ENCODE measurements around the gene ILDR1. TPM values are rescaled to one million over a fixed set of nuclear protein-coding genes. Genes with fewer than 3 reads are reported as not detected.

The ILDR1 gene
- total RNA-seq, 2 donors from 2014 or later, result not detected

GRCh38 chr3:121980450-121980796 is 41.6 kb downstream of the ILDR1 start:
- Mint-ChIP-seq H3K27ac (no peak overlapping the region), H3K36me3 (peaks cover 6 to 19% of the 10 kb centered on the region in 2 donors), H3K9me3 (peaks cover 8 to 20% of the 10 kb centered on the region in 2 donors)
- ATAC-seq, result no peak
- no peak for DNase-seq (ENCODE audit: low spot score in 2 of 2)

- Mint-ChIP-seq H3K9me3 (peaks cover 4 to 15% of the 10 kb centered on the region in 2 donors), H3K27ac (no peak overlapping the region), H3K36me3 (peaks cover 6 to 19% of the 10 kb centered on the region in 2 donors)
- ATAC-seq, result no peak
- DNase-seq (ENCODE audit: low spot score in 2 of 2), result no peak
Observed at GRCh38 chr3:121979734-121980449, 42.2 kb downstream of the ILDR1 start.

GRCh38 chr3:121979246-121979645 is 42.8 kb downstream of the ILDR1 start:
- Mint-ChIP-seq H3K36me3 (peaks cover 2 to 14% of the 10 kb centered on the region in 2 donors), H3K9me3 (peaks cover under 1 to 11% of the 10 kb centered on the region in 2 donors), H3K27ac (no peak overlapping the region)
- ATAC-seq (no peak), DNase-seq (ENCODE audit: low spot score in 2 of 2) (no peak)

GRCh38 chr3:121976727-121977126 is 45.3 kb downstream of the ILDR1 start:
- no peaks in the 10 kb centered on the region for H3K9me3 Mint-ChIP-seq

GRCh38 chr3:121975702-121976302 is 46.2 kb downstream of the ILDR1 start:
- Mint-ChIP-seq H3K27ac (no peak overlapping the region), H3K9me3 (no peaks in the 10 kb centered on the region), H3K36me3 (no peaks in the 10 kb centered on the region)
- ATAC-seq, result no peak
- no peak for DNase-seq (ENCODE audit: low spot score in 2 of 2)

More at GRCh38 chr3:121976727-121977126, 45.3 kb downstream of the ILDR1 start:
- ATAC-seq, result no peak
- Mint-ChIP-seq H3K36me3 (no peaks in the 10 kb centered on the region), H3K27ac (no peak overlapping the region)
- no peak for DNase-seq (ENCODE audit: low spot score in 2 of 2)

- ATAC-seq (no peak), DNase-seq (ENCODE audit: low spot score in 2 of 2) (no peak)
- Mint-ChIP-seq H3K9me3 (no peaks in the 10 kb centered on the region), H3K36me3 (no peaks in the 10 kb centered on the region), H3K27ac (no peak overlapping the region)
Observed at GRCh38 chr3:121974601-121975111, 47.4 kb downstream of the ILDR1 start.

- DNase-seq (ENCODE audit: low spot score in 2 of 2) (no peak), ATAC-seq (no peak)
- Mint-ChIP-seq H3K27ac (no peak overlapping the region), H3K36me3 (no peaks in the 10 kb centered on the region), H3K9me3 (peaks cover 6 to 7% of the 10 kb centered on the region in 2 donors)
Observed at GRCh38 chr3:121970047-121970446, 52.0 kb downstream of the ILDR1 start.

GRCh38 chr3:121969631-121970030 is 52.4 kb downstream of the ILDR1 start:
- ATAC-seq (no peak), DNase-seq (ENCODE audit: low spot score in 2 of 2) (no peak)
- Mint-ChIP-seq H3K36me3 (no peaks in the 10 kb centered on the region), H3K27ac (no peak overlapping the region), H3K9me3 (peaks cover 6 to 7% of the 10 kb centered on the region in 2 donors)

- ATAC-seq, result no peak
- Mint-ChIP-seq H3K27ac (no peak overlapping the region), H3K36me3 (peaks cover 0 to 4% of the 10 kb centered on the region in 2 donors), H3K9me3 (peaks cover 6 to 12% of the 10 kb centered on the region in 2 donors)
- no peak for DNase-seq (ENCODE audit: low spot score in 2 of 2)
Observed at GRCh38 chr3:121963608-121964007, 58.4 kb downstream of the ILDR1 start.

- Mint-ChIP-seq H3K9me3 (peaks cover 6 to 12% of the 10 kb centered on the region in 2 donors), H3K27ac (no peak overlapping the region), H3K36me3 (peaks cover 4 to 6% of the 10 kb centered on the region in 2 donors)
- no peak for DNase-seq (ENCODE audit: low spot score in 2 of 2)
- no peak for ATAC-seq
Observed at GRCh38 chr3:121962443-121962842, 59.6 kb downstream of the ILDR1 start.

- ATAC-seq, result no peak
- no peak overlapping the region for H3K27ac Mint-ChIP-seq
- H3K9me3 Mint-ChIP-seq, result peaks cover 6 to 15% of the 10 kb centered on the region in 2 donors
- no peak for DNase-seq (ENCODE audit: low spot score in 2 of 2)
- peaks cover 4 to 6% of the 10 kb centered on the region in 2 donors for H3K36me3 Mint-ChIP-seq
Observed at GRCh38 chr3:121961283-121961682, 60.8 kb downstream of the ILDR1 start.

GRCh38 chr3:121958801-121959200 is 63.2 kb downstream of the ILDR1 start:
- H3K9me3 Mint-ChIP-seq, result peaks cover 0 to 9% of the 10 kb centered on the region in 2 donors
- DNase-seq (ENCODE audit: low spot score in 2 of 2) (no peak), ATAC-seq (no peak)
- peaks cover 2 to 6% of the 10 kb centered on the region in 2 donors for H3K36me3 Mint-ChIP-seq
- H3K27ac Mint-ChIP-seq, result no peak overlapping the region

GRCh38 chr3:121957674-121958415 is 64.2 kb downstream of the ILDR1 start:
- ATAC-seq, result no peak
- Mint-ChIP-seq H3K9me3 (peaks cover 0 to 9% of the 10 kb centered on the region in 2 donors), H3K36me3 (peaks cover 0 to 6% of the 10 kb centered on the region in 2 donors), H3K27ac (no peak overlapping the region)
- no peak for DNase-seq (ENCODE audit: low spot score in 2 of 2)

- Mint-ChIP-seq H3K9me3 (peaks cover 7 to 9% of the 10 kb centered on the region in 2 donors), H3K36me3 (peaks cover 6 to 7% of the 10 kb centered on the region in 2 donors), H3K27ac (no peak overlapping the region)
- ATAC-seq (no peak), DNase-seq (ENCODE audit: low spot score in 2 of 2) (no peak)
Observed at GRCh38 chr3:121956363-121956762, 65.7 kb downstream of the ILDR1 start.

- H3K9me3 Mint-ChIP-seq, result peaks cover 12 to 13% of the 10 kb centered on the region in 2 donors
- no peak overlapping the region for H3K27ac Mint-ChIP-seq
- ATAC-seq, result no peak
- DNase-seq (ENCODE audit: low spot score in 2 of 2), result no peak
- H3K36me3 Mint-ChIP-seq, result peaks cover 0 to 19% of the 10 kb centered on the region in 2 donors
Observed at GRCh38 chr3:121951291-121951919, 70.6 kb downstream of the ILDR1 start.

- Mint-ChIP-seq H3K9me3 (peaks cover 12 to 13% of the 10 kb centered on the region in 2 donors), H3K27ac (no peak overlapping the region), H3K36me3 (peaks cover 0 to 19% of the 10 kb centered on the region in 2 donors)
- ATAC-seq (no peak), DNase-seq (ENCODE audit: low spot score in 2 of 2) (no peak)
Observed at GRCh38 chr3:121948641-121949040, 73.4 kb downstream of the ILDR1 start.

GRCh38 chr3:121943431-121943830 is 78.6 kb downstream of the ILDR1 start:
- H3K9me3 Mint-ChIP-seq, result no peaks in the 10 kb centered on the region
- no peak overlapping the region for H3K27ac Mint-ChIP-seq
- ATAC-seq, result no peak

More at GRCh38 chr3:121943431-121943830, 78.6 kb downstream of the ILDR1 start:
- DNase-seq (ENCODE audit: low spot score in 2 of 2), result no peak
- peaks cover 0 to 6% of the 10 kb centered on the region in 2 donors for H3K36me3 Mint-ChIP-seq
